HEK293 (cell line): ENCODE results near the gene GPR4.

Experiments used
- EGR2 ChIP-seq: fragments of 450-650 bp; formaldehyde crosslinking; IDR thresholded peaks from 2 replicates; pipeline ENCODE4 v1.5.1; 2016; ENCODE audit warnings: low read depth, missing biosample characterization, missing genetic modification characterization
- KLF8 ChIP-seq: fragments of 450-650 bp; formaldehyde crosslinking; IDR thresholded peaks from 2 replicates; pipeline ENCODE4 v1.5.1; 2016; ENCODE audit warnings: missing biosample characterization, missing genetic modification characterization
- PRDM10 ChIP-seq: fragments of 450-650 bp; formaldehyde crosslinking; IDR thresholded peaks from 2 replicates; pipeline ENCODE4 v1.5.1; 2016; ENCODE audit warnings: missing biosample characterization, missing genetic modification characterization
- REPIN1 ChIP-seq: fragments of 450-650 bp; formaldehyde crosslinking; IDR thresholded peaks from 2 replicates; pipeline ENCODE4 v1.5.1; 2017; ENCODE audit warnings: missing biosample characterization, missing genetic modification characterization, low read depth
- TCF7L2 ChIP-seq: IDR thresholded peaks from 2 replicates; pipeline ENCODE4 v1.6.1; 2011; ENCODE audit warnings: low read depth, mild to moderate bottlenecking, inconsistent platforms, low read length, moderate library complexity, borderline replicate concordance
- ZBTB1 ChIP-seq: fragments of 450-650 bp; formaldehyde crosslinking; IDR thresholded peaks from 2 replicates; pipeline ENCODE4 v1.5.1; 2016; ENCODE audit warnings: missing biosample characterization, missing genetic modification characterization
- ZBTB48 ChIP-seq: fragments of 450-650 bp; formaldehyde crosslinking; IDR thresholded peaks from 2 replicates; pipeline ENCODE4 v1.5.1; 2016; ENCODE audit warnings: missing biosample characterization, missing genetic modification characterization
- ZBTB6 ChIP-seq: fragments of 450-650 bp; formaldehyde crosslinking; IDR thresholded peaks from 2 replicates; pipeline ENCODE4 v1.5.1; 2017; ENCODE audit warnings: missing biosample characterization, missing genetic modification characterization
- ZEB2 ChIP-seq: fragments of 450-650 bp; formaldehyde crosslinking; IDR thresholded peaks from 2 replicates; pipeline ENCODE4 v1.5.1; 2016; ENCODE audit warnings: missing biosample characterization, missing genetic modification characterization
- ZFP37 ChIP-seq: fragments of 450-650 bp; formaldehyde crosslinking; IDR thresholded peaks from 2 replicates; pipeline ENCODE4 v1.5.1; 2016; ENCODE audit warnings: missing biosample characterization, missing genetic modification characterization
- ZNF10 ChIP-seq: fragments of 450-650 bp; formaldehyde crosslinking; IDR thresholded peaks from 2 replicates; pipeline ENCODE4 v1.5.1; 2017; ENCODE audit warnings: missing biosample characterization, missing genetic modification characterization
- ZNF140 ChIP-seq: fragments of 450-650 bp; formaldehyde crosslinking; IDR thresholded peaks from 2 replicates; pipeline ENCODE4 v1.5.1; 2016; ENCODE audit warnings: missing biosample characterization, missing genetic modification characterization
- ZNF157 ChIP-seq: fragments of 450-650 bp; formaldehyde crosslinking; IDR thresholded peaks from 2 replicates; pipeline ENCODE4 v1.5.1; 2016; ENCODE audit warnings: missing biosample characterization, missing genetic modification characterization
- ZNF2 ChIP-seq: fragments of 450-650 bp; formaldehyde crosslinking; IDR thresholded peaks from 2 replicates; pipeline ENCODE4 v1.5.1; 2016; ENCODE audit warnings: missing biosample characterization, missing genetic modification characterization
- ZNF202 ChIP-seq: fragments of 450-650 bp; formaldehyde crosslinking; IDR thresholded peaks from 2 replicates; pipeline ENCODE4 v1.5.1; 2016; ENCODE audit warnings: missing biosample characterization, missing genetic modification characterization, borderline replicate concordance
- ZNF266 ChIP-seq: fragments of 450-650 bp; formaldehyde crosslinking; IDR thresholded peaks from 2 replicates; pipeline ENCODE4 v1.5.1; 2016; ENCODE audit warnings: missing biosample characterization, missing genetic modification characterization, low read depth
- ZNF280D ChIP-seq: fragments of 450-650 bp; formaldehyde crosslinking; IDR thresholded peaks from 2 replicates; pipeline ENCODE4 v1.5.1; 2016; ENCODE audit warnings: missing biosample characterization, missing genetic modification characterization
- ZNF391 ChIP-seq: fragments of 450-650 bp; formaldehyde crosslinking; IDR thresholded peaks from 2 replicates; pipeline ENCODE4 v1.5.1; 2016; ENCODE audit warnings: low read depth, missing biosample characterization, missing genetic modification characterization, borderline replicate concordance
- ZNF449 ChIP-seq: fragments of 450-650 bp; formaldehyde crosslinking; IDR thresholded peaks from 2 replicates; pipeline ENCODE4 v1.5.1; 2017; ENCODE audit warnings: missing biosample characterization, mild to moderate bottlenecking, missing genetic modification characterization, moderate library complexity
- ZNF48 ChIP-seq: fragments of 450-650 bp; formaldehyde crosslinking; IDR thresholded peaks from 2 replicates; pipeline ENCODE4 v1.5.1; 2016; ENCODE audit warnings: missing biosample characterization, missing genetic modification characterization
- ZNF514 ChIP-seq: fragments of 450-650 bp; formaldehyde crosslinking; IDR thresholded peaks from 2 replicates; pipeline ENCODE4 v1.5.1; 2016; ENCODE audit warnings: missing biosample characterization, missing genetic modification characterization
- ZNF571 ChIP-seq: fragments of 450-650 bp; formaldehyde crosslinking; IDR thresholded peaks from 2 replicates; pipeline ENCODE4 v1.5.0; 2017; ENCODE audit warnings: missing biosample characterization, missing genetic modification characterization
- ZNF596 ChIP-seq: fragments of 450-650 bp; IDR thresholded peaks from 2 replicates; pipeline ENCODE4 v1.5.0; 2018; ENCODE audit warnings: missing biosample characterization, mild to moderate bottlenecking, missing genetic modification characterization, moderate library complexity
- ZNF639 ChIP-seq: fragments of 450-650 bp; formaldehyde crosslinking; IDR thresholded peaks from 2 replicates; pipeline ENCODE4 v1.5.1; 2016; ENCODE audit warnings: missing biosample characterization, missing genetic modification characterization
- ZNF677 ChIP-seq: fragments of 450-650 bp; IDR thresholded peaks from 2 replicates; pipeline ENCODE4 v1.5.0; 2018; ENCODE audit warnings: missing biosample characterization, mild to moderate bottlenecking, missing genetic modification characterization, moderate library complexity
- ZNF747 ChIP-seq: fragments of 450-650 bp; formaldehyde crosslinking; IDR thresholded peaks from 2 replicates; pipeline ENCODE4 v1.5.1; 2016; ENCODE audit warnings: missing biosample characterization, missing genetic modification characterization

Gene GPR4

GRCh38 chr19:45641274-45642105 lies 39.5 kb upstream of the GPR4 start (continued):
- TF ChIP-seq ZNF202: no peak
- no peak for TF ChIP-seq ZNF571 (tag by site-specific recombination)
- TF ChIP-seq ZNF514 (tag by site-specific recombination): no peak
- no peak for TF ChIP-seq ZNF677 (tag by site-specific recombination)
- TF ChIP-seq KLF8 (tag by site-specific recombination): no peak; the same call in 1 of the 2 replicates
- no peak for TF ChIP-seq EGR2 (tag by site-specific recombination)
- TF ChIP-seq ZNF280D (tag by site-specific recombination): no peak
- TF ChIP-seq ZNF140 (tag by site-specific recombination): no peak
- no peak for TF ChIP-seq ZBTB1 (tag by site-specific recombination)
- peak; percentile 77 for TF ChIP-seq PRDM10 (tag by site-specific recombination)
- no peak for TF ChIP-seq ZNF596 (tag by site-specific recombination)
- no peak for TF ChIP-seq ZNF747 (tag by site-specific recombination)
- no peak for TF ChIP-seq ZBTB6
- TF ChIP-seq ZNF266 (tag by site-specific recombination): no peak
- no peak for TF ChIP-seq TCF7L2
- TF ChIP-seq ZNF639 (tag by site-specific recombination): no peak
- TF ChIP-seq ZNF157: no peak
- no peak for TF ChIP-seq ZNF391
- TF ChIP-seq ZNF2 (tag by site-specific recombination): peak; percentile 48
- peak; percentile 63 for TF ChIP-seq ZFP37 (tag by site-specific recombination)
- TF ChIP-seq ZEB2 (tag by site-specific recombination): peak; percentile 22; the same call in 1 of the 2 replicates
- TF ChIP-seq ZNF48: no peak
- no peak for TF ChIP-seq REPIN1 (tag by site-specific recombination)
- TF ChIP-seq ZBTB48 (tag by site-specific recombination): no peak; the same call in 1 of the 2 replicates
- no peak for TF ChIP-seq ZNF449
- no peak; the same call in 1 of the 2 replicates for TF ChIP-seq ZNF10 (tag by site-specific recombination)
